Measurements from ENCODE around the gene LRWD1. TPM values are rescaled to one million over a fixed set of nuclear protein-coding genes. Genes with fewer than 3 reads are reported as not detected.

Gene LRWD1
- total and polyA plus RNA-seq, 9 of the 15 experiments (the other 6 are each of a cell fraction or from before 2014, with no cell fraction given) = 0.61 to 66.0 (median 33.2) TPM

- TF ChIP-seq HLTF (IDR thresholded peaks at IDR 0.05) (no peak), BACH1 (tag; IDR thresholded peaks at IDR 0.05) (no peak), ZNF395 (CRISPR knock-in tag; IDR thresholded peaks at IDR 0.05) (no peak), KLF6 (CRISPR knock-in tag; IDR thresholded peaks at IDR 0.05; ENCODE audit: borderline replicate concordance) (no peak), POLR2A (conservative IDR thresholded peaks at IDR 0.05) (0 out of 2 replicates have a peak, but pooled peaks have one; percentile 7), DMBX1 (CRISPR knock-in tag; IDR thresholded peaks at IDR 0.05; ENCODE audit: borderline replicate concordance) (no peak), TCF7L2 (IDR thresholded peaks at IDR 0.05; ENCODE audit: low read depth, low read length) (no peak), ZNF124 (CRISPR knock-in tag; IDR thresholded peaks at IDR 0.05) (no peak), RBFOX2 (IDR thresholded peaks at IDR 0.05; ENCODE audit: low read depth, low read length) (peak; percentile 62), MAFF (IDR thresholded peaks at IDR 0.05; ENCODE audit: low read length) (no peak), CHD2 (IDR thresholded peaks at IDR 0.05; ENCODE audit: low read depth, low read length) (no peak), ZBTB33 (CRISPR knock-in tag; IDR thresholded peaks at IDR 0.05) (0 out of 2 replicates have a peak, but pooled peaks have one; percentile 25), FOXM1 (IDR thresholded peaks at IDR 0.05; ENCODE audit: low read depth) (no peak), FOXM1 (CRISPR knock-in tag; IDR thresholded peaks at IDR 0.05; ENCODE audit: low read depth) (no peak), PHF8 (IDR thresholded peaks at IDR 0.05; ENCODE audit: borderline replicate concordance, low read length) (no peak), TBL1XR1 (IDR thresholded peaks at IDR 0.05; ENCODE audit: low read length in 2 of 2) (no peak)
Observed at GRCh38 chr7:102469351-102469971, 4.7 kb downstream of the LRWD1 start (continued).

Data from K562 (cell line).